ENCODE measurements around the gene FOXR1. TPM values are rescaled to one million over a fixed set of nuclear protein-coding genes. Genes with fewer than 3 reads are reported as not detected.
A peak's percentile ranks its signal among the peaks of the same experiment; 100 is the strongest.

Gene FOXR1
- total and polyA plus RNA-seq, 7 donors = not detected

- peak overlapping the region; percentile 91 for H3K27ac ChIP-seq
- peak; percentile 84 to 88 for DNase-seq
- intact Hi-C loops (cut with DNase I) = loop anchor here (1.0 to 5.0 kb wide), 5 partner anchors 22 to 137 kb away; partner anchors contain the start of genes DDX6 (in 1 of the 2), RPS25 (in 1 of the 2), TRAPPC4 (in 1 of the 2) and UPK2 (in 1 of the 2)
- H3K9me3 ChIP-seq = no peaks in the 10 kb centered on the region
- WGBS, 3 donors = 0 to 1% (median 0%) methylated on average over 18 to 24 of the region's 26 CpGs
- ATAC-seq = peak; percentile 9 to 46 (median 24)
- no peak for TF ChIP-seq CTCF (IDR thresholded peaks at IDR 0.05)
- no peaks in the 10 kb centered on the region for H3K27me3 ChIP-seq (ENCODE audit: insufficient read depth in 3 of 3, low read length in 2 of 3)
- H3K4me3 ChIP-seq = peak overlapping the region; percentile 79
- H3K4me1 ChIP-seq = peaks cover 22% of the 10 kb centered on the region
- no peaks in the 10 kb centered on the region for H3K36me3 ChIP-seq (ENCODE audit: insufficient read depth in 1 of 2, low read depth in 1 of 2)
These were observed 42.0 kb upstream of the FOXR1 start for GRCh38 chr11:118929501-118930093.

GRCh38 chr11:118930094-118930712 lies 41.4 kb upstream of the FOXR1 start:
- H3K36me3 ChIP-seq (ENCODE audit: insufficient read depth in 1 of 2, low read depth in 1 of 2) = no peaks in the 10 kb centered on the region
- peaks cover 22% of the 10 kb centered on the region for H3K4me1 ChIP-seq
- DNase-seq (peak; percentile 85 to 87), ATAC-seq (peak; percentile 21 to 46 (median 38))
- intact Hi-C loops (cut with DNase I) = loop anchor here (1.0 to 5.0 kb wide), 3 partner anchors 23 to 33 kb away; partner anchors contain the start of gene UPK2 (in 1 of the 2)
- peak overlapping the region; percentile 79 for H3K4me3 ChIP-seq
- WGBS, 3 donors = 0 to 2% (median 1%) methylated on average over 20 of the region's 20 CpGs
- H3K9me3 ChIP-seq = no peaks in the 10 kb centered on the region
- peak overlapping the region; percentile 91 for H3K27ac ChIP-seq
- H3K27me3 ChIP-seq (ENCODE audit: insufficient read depth in 3 of 3, low read length in 2 of 3) = no peaks in the 10 kb centered on the region
- TF ChIP-seq CTCF (IDR thresholded peaks at IDR 0.05) = peak; percentile 87

GRCh38 chr11:118931571-118931970 lies 40.0 kb upstream of the FOXR1 start:
- ATAC-seq = no peak

GRCh38 chr11:118933486-118933885 lies 38.1 kb upstream of the FOXR1 start:
- Histone ChIP-seq H3K4me3 (no peak overlapping the region), H3K36me3 (ENCODE audit: insufficient read depth in 1 of 2, low read depth in 1 of 2) (no peaks in the 10 kb centered on the region), H3K4me1 (peaks cover 16% of the 10 kb centered on the region), H3K27me3 (ENCODE audit: insufficient read depth in 3 of 3, low read length in 2 of 3) (no peaks in the 10 kb centered on the region), H3K27ac (peak overlapping the region; percentile 70), H3K9me3 (no peaks in the 10 kb centered on the region)
- 3 to 14% (median 5%) methylated on average over 4 of the region's 4 CpGs for WGBS, 3 donors
- DNase-seq (no peak), ATAC-seq (peak; percentile 11 to 55 (median 34))
- intact Hi-C loops (cut with DNase I) = loop anchor here in 1 of 2 donors (5.0 kb wide), 1 partner anchor 36 kb away; no protein-coding TSS in a partner anchor
- no peak for TF ChIP-seq CTCF (IDR thresholded peaks at IDR 0.05)

More at GRCh38 chr11:118931571-118931970, 40.0 kb upstream of the FOXR1 start:
- Histone ChIP-seq H3K27ac (no peak overlapping the region), H3K36me3 (ENCODE audit: insufficient read depth in 1 of 2, low read depth in 1 of 2) (no peaks in the 10 kb centered on the region), H3K27me3 (ENCODE audit: insufficient read depth in 3 of 3, low read length in 2 of 3) (no peaks in the 10 kb centered on the region), H3K9me3 (no peaks in the 10 kb centered on the region), H3K4me1 (peaks cover 22% of the 10 kb centered on the region), H3K4me3 (no peak overlapping the region)
- no peak for TF ChIP-seq CTCF (IDR thresholded peaks at IDR 0.05)
- intact Hi-C loops (cut with DNase I) = loop anchor here (2.0 to 5.0 kb wide), 2 partner anchors 25 to 34 kb away; partner anchors contain the start of gene UPK2 (in 1 of the 2)
- no peak for DNase-seq

Data from psoas muscle (tissue), 8 donors.